ENCODE data around the gene BCL2.

DNA sequence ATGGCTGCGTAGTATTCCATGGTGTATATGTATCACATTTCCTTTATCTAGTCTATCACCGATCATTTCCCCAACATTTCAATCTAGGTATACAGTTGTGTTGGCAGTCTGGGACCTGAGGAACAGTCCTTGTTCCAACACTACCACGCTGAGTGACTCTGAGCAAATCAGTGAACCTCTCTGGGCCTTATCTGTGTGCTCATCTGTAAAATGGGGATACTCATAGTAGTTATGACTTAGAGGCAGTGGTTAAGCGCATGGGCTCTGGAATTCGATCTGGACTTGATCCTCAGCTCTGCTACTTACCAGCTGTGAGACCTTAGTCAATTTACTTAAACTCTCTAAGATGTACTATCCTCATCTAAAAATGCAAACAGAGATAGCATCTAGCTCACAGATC, 85.1 kb downstream of the BCL2 start:
- TF ChIP-seq, protein P1, sequence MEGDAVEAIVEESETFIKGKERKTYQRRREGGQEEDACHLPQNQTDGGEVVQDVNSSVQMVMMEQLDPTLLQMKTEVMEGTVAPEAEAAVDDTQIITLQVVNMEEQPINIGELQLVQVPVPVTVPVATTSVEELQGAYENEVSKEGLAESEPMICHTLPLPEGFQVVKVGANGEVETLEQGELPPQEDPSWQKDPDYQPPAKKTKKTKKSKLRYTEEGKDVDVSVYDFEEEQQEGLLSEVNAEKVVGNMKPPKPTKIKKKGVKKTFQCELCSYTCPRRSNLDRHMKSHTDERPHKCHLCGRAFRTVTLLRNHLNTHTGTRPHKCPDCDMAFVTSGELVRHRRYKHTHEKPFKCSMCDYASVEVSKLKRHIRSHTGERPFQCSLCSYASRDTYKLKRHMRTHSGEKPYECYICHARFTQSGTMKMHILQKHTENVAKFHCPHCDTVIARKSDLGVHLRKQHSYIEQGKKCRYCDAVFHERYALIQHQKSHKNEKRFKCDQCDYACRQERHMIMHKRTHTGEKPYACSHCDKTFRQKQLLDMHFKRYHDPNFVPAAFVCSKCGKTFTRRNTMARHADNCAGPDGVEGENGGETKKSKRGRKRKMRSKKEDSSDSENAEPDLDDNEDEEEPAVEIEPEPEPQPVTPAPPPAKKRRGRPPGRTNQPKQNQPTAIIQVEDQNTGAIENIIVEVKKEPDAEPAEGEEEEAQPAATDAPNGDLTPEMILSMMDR (IDR thresholded peaks at IDR 0.05 in 2 of 3, conservative IDR thresholded peaks at IDR 0.05 in 1 of 3; ENCODE audit: borderline replicate concordance in 1 of 3, insufficient read depth in 1 of 3, low read depth in 2 of 3, low read length in 2 of 3), result no peak
- no peak for TF ChIP-seq POLR2A (IDR thresholded peaks at IDR 0.05; ENCODE audit: borderline replicate concordance, extremely low read depth, insufficient read depth, insufficient read length)
- TF ChIP-seq YY1 (IDR thresholded peaks at IDR 0.05; ENCODE audit: extremely low read depth, insufficient replicate concordance, low read depth, low read length), result no peak
- no peak for TF ChIP-seq JUND (IDR thresholded peaks at IDR 0.05)
- no peak for TF ChIP-seq RAD21 (IDR thresholded peaks at IDR 0.05; ENCODE audit: low read depth)
- TF ChIP-seq EZH2 (IDR thresholded peaks at IDR 0.05), result no peak
